ENCODE results near the gene BAZ2B. TPM values are rescaled to one million over a fixed set of nuclear protein-coding genes. Genes with fewer than 3 reads are reported as not detected.
A peak's percentile ranks its signal among the peaks of the same experiment; 100 is the strongest.

BAZ2B gene
- total RNA-seq, 2 experiments from 2014 or later, result 17.9 to 18.5 TPM

DNA sequence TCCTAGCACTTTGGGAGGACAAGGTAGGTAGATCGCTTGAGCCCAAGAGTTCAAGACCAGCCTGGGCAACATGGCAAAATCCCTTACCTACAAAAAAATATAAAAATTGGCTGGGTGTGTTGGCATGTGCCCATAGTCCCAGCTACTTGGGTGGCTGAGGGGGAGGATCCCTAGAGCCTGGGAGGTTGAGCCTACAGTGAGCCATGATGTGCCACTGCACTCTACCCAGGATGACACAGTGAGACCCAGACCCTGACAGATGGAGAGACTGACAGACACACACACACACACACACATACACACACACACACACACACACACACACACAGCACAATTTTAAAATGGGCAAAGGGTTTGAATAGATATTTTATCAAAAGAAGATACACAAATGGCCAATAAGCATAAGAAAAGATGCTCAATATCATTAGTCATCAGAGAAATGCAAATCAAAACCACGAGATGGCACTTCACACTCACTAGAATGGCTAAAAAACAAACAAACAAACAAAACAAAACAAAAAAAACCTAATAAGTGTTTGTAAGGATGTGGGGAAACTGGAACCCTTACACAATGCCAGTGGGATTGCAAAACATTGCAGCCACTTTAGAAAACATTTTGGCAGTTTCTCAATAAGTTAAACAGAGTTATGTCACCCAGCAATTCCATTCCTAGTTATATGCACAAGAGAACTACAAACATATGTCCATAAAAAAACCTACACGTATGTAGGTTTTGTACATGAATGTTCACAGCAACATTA is 42.3 kb downstream of the BAZ2B start:
- no peak overlapping the region for H3K4me3 ChIP-seq (ENCODE audit: low read length)
- Mint-ChIP-seq H3K36me3 (ENCODE audit: low read depth) (peaks cover 15% of the 10 kb centered on the region), H3K27ac (no peak overlapping the region), H3K4me1 (ENCODE audit: low read depth) (no peaks in the 10 kb centered on the region), H3K9me3 (peaks cover 3% of the 10 kb centered on the region), H3K4me3 (no peak overlapping the region), H3K27me3 (no peaks in the 10 kb centered on the region)
- ChIA-PET POLR2A (no interaction called here), CTCF (no interaction called here)
- TF ChIP-seq, protein P1, sequence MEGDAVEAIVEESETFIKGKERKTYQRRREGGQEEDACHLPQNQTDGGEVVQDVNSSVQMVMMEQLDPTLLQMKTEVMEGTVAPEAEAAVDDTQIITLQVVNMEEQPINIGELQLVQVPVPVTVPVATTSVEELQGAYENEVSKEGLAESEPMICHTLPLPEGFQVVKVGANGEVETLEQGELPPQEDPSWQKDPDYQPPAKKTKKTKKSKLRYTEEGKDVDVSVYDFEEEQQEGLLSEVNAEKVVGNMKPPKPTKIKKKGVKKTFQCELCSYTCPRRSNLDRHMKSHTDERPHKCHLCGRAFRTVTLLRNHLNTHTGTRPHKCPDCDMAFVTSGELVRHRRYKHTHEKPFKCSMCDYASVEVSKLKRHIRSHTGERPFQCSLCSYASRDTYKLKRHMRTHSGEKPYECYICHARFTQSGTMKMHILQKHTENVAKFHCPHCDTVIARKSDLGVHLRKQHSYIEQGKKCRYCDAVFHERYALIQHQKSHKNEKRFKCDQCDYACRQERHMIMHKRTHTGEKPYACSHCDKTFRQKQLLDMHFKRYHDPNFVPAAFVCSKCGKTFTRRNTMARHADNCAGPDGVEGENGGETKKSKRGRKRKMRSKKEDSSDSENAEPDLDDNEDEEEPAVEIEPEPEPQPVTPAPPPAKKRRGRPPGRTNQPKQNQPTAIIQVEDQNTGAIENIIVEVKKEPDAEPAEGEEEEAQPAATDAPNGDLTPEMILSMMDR (IDR thresholded peaks at IDR 0.05), result no peak
- ATAC-seq (ENCODE audit: poor library complexity) (no peak), DNase-seq (peak in 2 of 14 experiments; percentile 10 to 22)
- H3K9me3 ChIP-seq (ENCODE audit: control insufficient read depth in 1 of 2, insufficient read depth in 1 of 2, low read length in 2 of 2), result no peaks in the 10 kb centered on the region
- no peak overlapping the region for H3K27ac ChIP-seq (ENCODE audit: low read depth in 1 of 2, low read length in 2 of 2)
- no peaks in the 10 kb centered on the region for H3K36me3 ChIP-seq (ENCODE audit: insufficient read depth, low read length)
- no peaks in the 10 kb centered on the region for H3K27me3 ChIP-seq (ENCODE audit: control insufficient read depth in 1 of 2, insufficient read depth in 2 of 2, low read length in 2 of 2)
- no peaks in the 10 kb centered on the region for H3K4me1 ChIP-seq (ENCODE audit: insufficient read depth, low read length)
- intact Hi-C loops (cut with DNase I, micrococcal nuclease), result no loop called here

DNA sequence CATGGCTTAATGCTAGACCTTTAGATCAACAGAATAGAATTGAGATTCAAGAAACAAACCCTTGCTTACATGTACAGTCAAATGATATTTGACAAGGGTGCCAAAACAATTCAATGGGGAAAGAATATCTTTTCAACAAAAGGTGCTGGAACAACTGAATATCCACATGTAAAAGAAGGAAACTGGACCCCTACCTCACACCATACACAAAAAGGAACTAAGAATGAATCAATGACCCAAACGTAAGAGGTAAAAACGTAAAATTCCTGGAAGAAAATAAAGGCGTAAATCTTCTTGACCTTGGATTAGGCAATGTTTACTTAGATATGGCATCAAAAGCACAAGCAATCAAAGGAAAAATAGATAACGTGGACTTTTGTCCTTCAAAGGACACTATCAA is 43.1 kb downstream of the BAZ2B start:
- H3K4me1 ChIP-seq (ENCODE audit: insufficient read depth, low read length), result no peaks in the 10 kb centered on the region
- no peaks in the 10 kb centered on the region for H3K36me3 ChIP-seq (ENCODE audit: insufficient read depth, low read length)
- Mint-ChIP-seq H3K4me3 (no peak overlapping the region), H3K4me1 (ENCODE audit: low read depth) (no peaks in the 10 kb centered on the region), H3K36me3 (ENCODE audit: low read depth) (peaks cover 10% of the 10 kb centered on the region), H3K27me3 (no peaks in the 10 kb centered on the region), H3K27ac (no peak overlapping the region), H3K9me3 (peaks cover 3% of the 10 kb centered on the region)
- ATAC-seq (ENCODE audit: poor library complexity), result no peak
- DNase-seq, result no peak
- H3K27ac ChIP-seq (ENCODE audit: low read depth in 1 of 2, low read length in 2 of 2), result no peak overlapping the region
- TF ChIP-seq, protein P1 (IDR thresholded peaks at IDR 0.05), result no peak
- H3K4me3 ChIP-seq (ENCODE audit: low read length), result no peak overlapping the region
- POLR2A ChIA-PET, result no interaction called here
- no peaks in the 10 kb centered on the region for H3K27me3 ChIP-seq (ENCODE audit: control insufficient read depth in 1 of 2, insufficient read depth in 2 of 2, low read length in 2 of 2)
- H3K9me3 ChIP-seq (ENCODE audit: control insufficient read depth in 1 of 2, insufficient read depth in 1 of 2, low read length in 2 of 2), result no peaks in the 10 kb centered on the region
- intact Hi-C loops (cut with DNase I, micrococcal nuclease), result no loop called here
- CTCF ChIA-PET, result no interaction called here

DNA sequence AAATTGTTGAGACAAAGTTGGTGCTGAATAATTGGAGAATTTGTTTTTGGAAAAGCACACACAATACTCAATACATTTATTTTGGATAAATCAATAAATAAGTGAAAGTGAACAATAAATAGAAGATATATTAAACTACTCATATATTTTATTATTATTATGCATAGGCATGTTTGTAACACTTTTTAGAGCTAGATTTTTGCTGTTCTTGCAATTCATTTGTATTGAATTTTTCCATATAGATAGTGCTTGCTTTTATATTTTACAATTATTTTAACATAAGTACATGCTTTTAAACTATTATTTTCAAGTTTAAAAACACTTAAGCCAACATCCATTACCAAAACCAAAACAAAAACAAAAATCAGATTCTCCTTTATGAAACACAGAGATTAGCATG is 43.9 kb downstream of the BAZ2B start:
- no peaks in the 10 kb centered on the region for H3K4me1 Mint-ChIP-seq (ENCODE audit: low read depth)
- H3K4me1 ChIP-seq (ENCODE audit: insufficient read depth, low read length), result no peaks in the 10 kb centered on the region
- POLR2A ChIA-PET, result no interaction called here

More for the DNA sequence above, 43.9 kb downstream of the BAZ2B start:
- ATAC-seq (ENCODE audit: poor library complexity), result no peak
- H3K4me3 Mint-ChIP-seq, result no peak overlapping the region
- no peaks in the 10 kb centered on the region for H3K27me3 Mint-ChIP-seq
- Histone ChIP-seq H3K36me3 (ENCODE audit: insufficient read depth, low read length) (no peaks in the 10 kb centered on the region), H3K9me3 (ENCODE audit: control insufficient read depth in 1 of 2, insufficient read depth in 1 of 2, low read length in 2 of 2) (no peaks in the 10 kb centered on the region), H3K27ac (ENCODE audit: low read depth in 1 of 2, low read length in 2 of 2) (no peak overlapping the region), H3K4me3 (ENCODE audit: low read length) (no peak overlapping the region), H3K27me3 (ENCODE audit: control insufficient read depth in 1 of 2, insufficient read depth in 2 of 2, low read length in 2 of 2) (no peaks in the 10 kb centered on the region)
- no peak overlapping the region for H3K27ac Mint-ChIP-seq
- TF ChIP-seq, protein P1 (IDR thresholded peaks at IDR 0.05), result no peak
- intact Hi-C loops (cut with DNase I, micrococcal nuclease), result no loop called here
- DNase-seq, result no peak
- H3K9me3 Mint-ChIP-seq, result peaks cover 3% of the 10 kb centered on the region
- CTCF ChIA-PET, result no interaction called here
- peaks cover 10% of the 10 kb centered on the region for H3K36me3 Mint-ChIP-seq (ENCODE audit: low read depth)
